Astrocyte (in vitro differentiated cells and primary cell): ENCODE results near the gene CDK9.

Experiments
- EZH2 ChIP-seq: IDR thresholded peaks from 2 replicates; pipeline ENCODE4 v1.6.1; 2012; ENCODE audit warnings: mild to moderate bottlenecking, low read length, inconsistent platforms; ENCODE audit not compliant: insufficient read depth
- TF ChIP-seq, protein P1 (sequence below): IDR thresholded peaks from 2 replicates; pipeline ENCODE4 v1.5.1; 2011; ENCODE audit warnings: low read depth, mild to moderate bottlenecking, inconsistent platforms, low read length, moderate library complexity; ENCODE audit not compliant: insufficient read depth

- TF ChIP-seq, protein P1, sequence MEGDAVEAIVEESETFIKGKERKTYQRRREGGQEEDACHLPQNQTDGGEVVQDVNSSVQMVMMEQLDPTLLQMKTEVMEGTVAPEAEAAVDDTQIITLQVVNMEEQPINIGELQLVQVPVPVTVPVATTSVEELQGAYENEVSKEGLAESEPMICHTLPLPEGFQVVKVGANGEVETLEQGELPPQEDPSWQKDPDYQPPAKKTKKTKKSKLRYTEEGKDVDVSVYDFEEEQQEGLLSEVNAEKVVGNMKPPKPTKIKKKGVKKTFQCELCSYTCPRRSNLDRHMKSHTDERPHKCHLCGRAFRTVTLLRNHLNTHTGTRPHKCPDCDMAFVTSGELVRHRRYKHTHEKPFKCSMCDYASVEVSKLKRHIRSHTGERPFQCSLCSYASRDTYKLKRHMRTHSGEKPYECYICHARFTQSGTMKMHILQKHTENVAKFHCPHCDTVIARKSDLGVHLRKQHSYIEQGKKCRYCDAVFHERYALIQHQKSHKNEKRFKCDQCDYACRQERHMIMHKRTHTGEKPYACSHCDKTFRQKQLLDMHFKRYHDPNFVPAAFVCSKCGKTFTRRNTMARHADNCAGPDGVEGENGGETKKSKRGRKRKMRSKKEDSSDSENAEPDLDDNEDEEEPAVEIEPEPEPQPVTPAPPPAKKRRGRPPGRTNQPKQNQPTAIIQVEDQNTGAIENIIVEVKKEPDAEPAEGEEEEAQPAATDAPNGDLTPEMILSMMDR = no peak
- no peak for TF ChIP-seq EZH2
These were observed 39.7 kb downstream of the CDK9 start for GRCh38 chr9:127825319-127826051.
